ENCODE measurements around the gene MAML2. TPM values are rescaled to one million over a fixed set of nuclear protein-coding genes. Genes with fewer than 3 reads are reported as not detected.

Gene MAML2
- total and polyA plus RNA-seq, 9 of the 15 experiments (the other 6 are each of a cell fraction or from before 2014, with no cell fraction given), result 0.79 to 6.8 (median 4.8) TPM

DNA sequence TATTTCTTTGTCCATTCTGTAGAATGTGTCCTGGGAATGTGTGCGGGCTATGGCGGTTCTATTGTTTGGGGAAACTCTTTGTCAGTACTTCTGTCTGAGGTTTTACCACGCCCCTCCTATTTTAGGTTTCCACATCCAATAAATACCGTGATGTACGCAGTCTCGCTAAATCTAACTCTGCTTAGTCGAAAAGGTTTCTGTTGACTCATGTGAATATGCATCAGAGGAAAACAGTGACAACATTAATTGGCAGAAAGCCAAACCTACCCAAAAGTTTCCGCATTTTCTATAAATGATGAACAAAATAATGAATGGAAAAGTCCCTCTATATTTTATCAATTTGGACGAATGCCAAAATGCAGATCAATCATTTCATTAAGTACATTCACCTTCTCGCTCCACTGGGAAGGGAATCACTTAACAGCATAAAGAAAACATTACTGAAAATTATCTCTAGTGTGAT, 143.4 kb downstream of the MAML2 start:
- 75% methylated on average over 10 of the region's 10 CpGs for WGBS (ENCODE audit: insufficient coverage, low coverage, missing lambda C conversion rate)
- Histone ChIP-seq H4K20me1 (replicated peaks; ENCODE audit: control insufficient read depth, insufficient read depth, low read length) (no peaks in the 10 kb centered on the region), H3K9me1 (ENCODE audit: control insufficient read depth, insufficient read depth, low read length) (no peaks in the 10 kb centered on the region), H3K27ac (ENCODE audit: extremely low read depth, low read depth, low read length) (no peak overlapping the region), H2AFZ (ENCODE audit: low read depth, low read length) (no peak overlapping the region), H3K9me3 (replicated peaks; ENCODE audit: control insufficient read depth, insufficient read depth, low read depth, low read length) (no peaks in the 10 kb centered on the region), H3K27me3 (ENCODE audit: control insufficient read depth in 2 of 2, insufficient read depth in 2 of 2, low read length in 2 of 2) (no peaks in the 10 kb centered on the region), H3K4me1 (replicated peaks in 1 of 2; ENCODE audit: control insufficient read depth in 2 of 2, insufficient read depth in 2 of 2, low read length in 2 of 2) (no peaks in the 10 kb centered on the region; a peak in 1 of 5 replicates), H3K4me2 (ENCODE audit: insufficient read depth, low read length) (no peak overlapping the region), H3K79me2 (ENCODE audit: control insufficient read depth, insufficient read depth, low read length) (no peaks in the 10 kb centered on the region), H3K36me3 (ENCODE audit: control insufficient read depth, insufficient read depth, low read length) (no peaks in the 10 kb centered on the region), H3K4me3 (no peak overlapping the region), H3K9ac (ENCODE audit: insufficient read depth in 1 of 2, low read depth in 2 of 2, low read length in 2 of 2) (no peak overlapping the region)
- no TSS peak for BruUV-seq (replicated peaks)
- intact Hi-C loops (cut with micrococcal nuclease), result no loop called here
- DNase-seq (ENCODE audit: extremely low read depth in 1 of 4, low spot score in 3 of 4) (no peak), ATAC-seq (no peak), FAIRE-seq (no peak)
- CTCF ChIA-PET (ENCODE audit: low intra/inter-chr PET ratio), result no interaction called here
- in situ Hi-C loops (cut with MboI), result no loop called here
- TF ChIP-seq NFIC (IDR thresholded peaks at IDR 0.05) (peak; percentile 92), ZNF408 (CRISPR knock-in tag; IDR thresholded peaks at IDR 0.05; ENCODE audit: low read depth) (no peak), NFIX (CRISPR knock-in tag; IDR thresholded peaks at IDR 0.05; ENCODE audit: low read depth) (peak; percentile 82)
- POLR2A ChIA-PET, result no interaction called here

DNA sequence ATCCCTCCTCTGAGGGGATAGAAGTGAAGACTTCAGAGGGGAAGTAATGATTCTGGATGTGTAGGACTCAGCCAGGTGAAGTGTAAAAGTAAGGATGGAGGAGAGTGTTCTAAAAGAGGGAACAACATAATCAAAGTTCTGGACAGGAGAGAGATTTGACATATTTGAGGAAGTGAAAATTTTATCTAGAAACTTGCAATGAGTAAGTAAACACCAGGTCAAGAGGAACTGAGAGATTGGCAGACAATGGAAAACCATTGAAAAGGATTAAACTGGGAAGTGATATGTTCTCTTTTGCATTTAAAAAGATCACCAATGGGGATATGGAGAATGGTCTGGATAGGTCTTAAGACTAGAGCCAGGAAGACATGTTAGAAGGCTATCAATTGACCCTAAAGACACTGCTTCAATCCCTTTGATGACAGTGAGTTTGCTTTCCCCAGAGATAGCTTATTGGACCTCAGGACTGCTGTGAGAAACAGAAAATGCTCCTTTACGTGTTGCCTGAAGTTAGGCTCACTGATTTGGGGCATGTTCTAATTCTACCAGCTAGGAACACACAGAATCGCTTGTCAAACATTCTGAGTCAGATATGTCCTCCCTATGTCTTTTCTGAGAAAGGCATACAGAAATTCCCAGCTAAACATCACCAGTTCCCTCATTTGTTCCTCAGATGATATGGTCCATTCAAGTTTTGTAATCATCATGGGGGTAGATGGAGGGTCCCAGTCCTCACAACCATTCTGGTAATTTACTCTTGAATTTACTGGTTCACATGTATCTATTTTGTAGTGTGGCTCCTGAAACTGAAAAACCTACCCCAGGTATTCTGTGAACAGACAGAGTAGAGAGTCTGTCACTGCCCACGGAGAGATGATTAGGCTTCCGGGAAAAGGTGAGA, 144.9 kb downstream of the MAML2 start:
- in situ Hi-C loops (cut with MboI), result no loop called here
- no peak for ATAC-seq
- peak; percentile 78; the same call in 1 of the 2 replicates for TF ChIP-seq SOX6 (IDR thresholded peaks at IDR 0.05)
- TF ChIP-seq FOXA3 (CRISPR knock-in tag; conservative IDR thresholded peaks at IDR 0.05 in 1 of 2, IDR thresholded peaks at IDR 0.05 in 1 of 2), result peak in 1 of 2 experiments; percentile 94; a peak in 2 of 4 replicates
- peak in 1 of 2 experiments; percentile 43; a peak in 1 of 4 replicates for TF ChIP-seq HDAC1 (IDR thresholded peaks at IDR 0.05)
- TF ChIP-seq SPI1 (IDR thresholded peaks at IDR 0.05; ENCODE audit: borderline replicate concordance, low read depth, low read length), result peak; percentile 89; the same call in 1 of the 2 replicates
- TF ChIP-seq, protein P1, sequence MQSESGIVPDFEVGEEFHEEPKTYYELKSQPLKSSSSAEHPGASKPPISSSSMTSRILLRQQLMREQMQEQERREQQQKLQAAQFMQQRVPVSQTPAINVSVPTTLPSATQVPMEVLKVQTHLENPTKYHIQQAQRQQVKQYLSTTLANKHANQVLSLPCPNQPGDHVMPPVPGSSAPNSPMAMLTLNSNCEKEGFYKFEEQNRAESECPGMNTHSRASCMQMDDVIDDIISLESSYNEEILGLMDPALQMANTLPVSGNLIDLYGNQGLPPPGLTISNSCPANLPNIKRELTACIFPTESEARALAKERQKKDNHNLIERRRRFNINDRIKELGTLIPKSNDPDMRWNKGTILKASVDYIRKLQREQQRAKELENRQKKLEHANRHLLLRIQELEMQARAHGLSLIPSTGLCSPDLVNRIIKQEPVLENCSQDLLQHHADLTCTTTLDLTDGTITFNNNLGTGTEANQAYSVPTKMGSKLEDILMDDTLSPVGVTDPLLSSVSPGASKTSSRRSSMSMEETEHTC (IDR thresholded peaks at IDR 0.05), result no peak
- TF ChIP-seq SMARCE1 (IDR thresholded peaks at IDR 0.05), result peak; percentile 70; the same call in 1 of the 2 replicates
- no peak for TF ChIP-seq ZBTB7A (IDR thresholded peaks at IDR 0.05; ENCODE audit: borderline replicate concordance, control insufficient read depth, low read depth, low read length)
- TF ChIP-seq MAFG (tag; conservative IDR thresholded peaks at IDR 0.05), result no peak
- peak; percentile 60 to 87; a peak in 3 of 4 replicates for TF ChIP-seq RCOR1 (IDR thresholded peaks at IDR 0.05; ENCODE audit: borderline replicate concordance in 1 of 2, low read depth in 2 of 2, low read length in 2 of 2)

More for the DNA sequence above, 144.9 kb downstream of the MAML2 start:
- H3K9ac ChIP-seq (ENCODE audit: insufficient read depth in 1 of 2, low read depth in 2 of 2, low read length in 2 of 2), result no peak overlapping the region
- no peaks in the 10 kb centered on the region for H3K36me3 ChIP-seq (ENCODE audit: control insufficient read depth, insufficient read depth, low read length)
- intact Hi-C loops (cut with micrococcal nuclease), result no loop called here
- BruUV-seq (replicated peaks), result no TSS peak
- no peaks in the 10 kb centered on the region; a peak in 1 of 5 replicates for H3K4me1 ChIP-seq (replicated peaks in 1 of 2; ENCODE audit: control insufficient read depth in 2 of 2, insufficient read depth in 2 of 2, low read length in 2 of 2)
- no peak overlapping the region for H3K4me3 ChIP-seq
- no peak overlapping the region for H2AFZ ChIP-seq (ENCODE audit: low read depth, low read length)
- no peak overlapping the region for H3K4me2 ChIP-seq (ENCODE audit: insufficient read depth, low read length)
- H4K20me1 ChIP-seq (replicated peaks; ENCODE audit: control insufficient read depth, insufficient read depth, low read length), result no peaks in the 10 kb centered on the region
- DNase-seq (ENCODE audit: extremely low read depth in 1 of 4, low spot score in 3 of 4) (no peak), FAIRE-seq (peak; percentile 15)
- POLR2A ChIA-PET, result interaction anchor here (0.7 kb wide), 2 partner anchors 43 to 44 kb away, joined by 3 to 4 read pairs; no protein-coding TSS in a partner anchor
- CTCF ChIA-PET (ENCODE audit: low intra/inter-chr PET ratio), result no interaction called here
- no peaks in the 10 kb centered on the region for H3K9me1 ChIP-seq (ENCODE audit: control insufficient read depth, insufficient read depth, low read length)
- H3K27me3 ChIP-seq (ENCODE audit: control insufficient read depth in 2 of 2, insufficient read depth in 2 of 2, low read length in 2 of 2), result no peaks in the 10 kb centered on the region
- H3K9me3 ChIP-seq (replicated peaks; ENCODE audit: control insufficient read depth, insufficient read depth, low read depth, low read length), result no peaks in the 10 kb centered on the region
- no peak overlapping the region for H3K27ac ChIP-seq (ENCODE audit: extremely low read depth, low read depth, low read length)
- H3K79me2 ChIP-seq (ENCODE audit: control insufficient read depth, insufficient read depth, low read length), result no peaks in the 10 kb centered on the region
- WGBS (ENCODE audit: insufficient coverage, low coverage, missing lambda C conversion rate), result 71% methylated on average over 4 of the region's 4 CpGs

All from K562 (cell line).